Measurements from ENCODE around the gene MYO1E.
"Not testable (repeated sequence)": the region's sequence is repeated elsewhere in the genome, so short reads cannot be mapped to it uniquely, and the experiment has no call there.

MYO1E gene

GRCh38 chr15:59133929-59134427, 238.7 kb downstream of the MYO1E start:
- H3K4me3 ChIP-seq (ENCODE audit: low read length): no peak overlapping the region
- no peak for DNase-seq (ENCODE audit: low read depth, low spot score)

DNA sequence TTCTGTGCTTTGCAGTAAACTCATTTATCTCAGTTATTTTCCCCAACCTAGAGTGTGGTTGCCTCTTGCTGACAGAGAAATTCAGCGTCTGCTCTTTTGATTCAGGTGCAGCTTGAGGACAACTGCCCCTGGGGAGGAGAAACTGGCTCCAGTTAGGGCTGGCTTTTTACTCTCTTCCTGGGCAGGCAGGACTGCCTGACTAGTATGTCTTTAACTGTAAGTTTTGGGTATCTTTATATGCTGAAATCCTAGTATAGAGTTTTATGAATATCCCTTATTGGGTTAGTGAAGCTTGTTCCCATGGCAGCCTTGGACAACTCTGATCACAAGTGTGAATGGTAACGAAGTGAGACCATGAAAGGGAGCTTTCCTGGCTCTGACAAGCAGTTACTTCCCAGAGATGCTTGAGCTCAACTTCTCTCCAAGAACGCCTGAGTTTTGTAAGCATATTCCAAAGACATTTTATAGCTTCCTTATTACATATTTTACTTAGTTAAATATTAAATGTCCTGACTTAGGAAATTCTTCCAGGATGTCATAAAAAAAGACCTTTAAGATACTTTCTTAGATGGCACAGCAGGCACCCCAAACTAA, 240.6 kb downstream of the MYO1E start:
- H3K4me3 ChIP-seq (ENCODE audit: low read length): no peak overlapping the region
- DNase-seq (ENCODE audit: low read depth, low spot score): no peak

- no peak for DNase-seq (ENCODE audit: low read depth, low spot score)
- no peak overlapping the region for H3K4me3 ChIP-seq (ENCODE audit: low read length)
These were observed 241.2 kb downstream of the MYO1E start for GRCh38 chr15:59131456-59131855.

- not testable (repeated sequence) for DNase-seq (ENCODE audit: low read depth, low spot score); H3K4me3 ChIP-seq (ENCODE audit: low read length)
These were observed 245.4 kb downstream of the MYO1E start for GRCh38 chr15:59127255-59127654.

DNA sequence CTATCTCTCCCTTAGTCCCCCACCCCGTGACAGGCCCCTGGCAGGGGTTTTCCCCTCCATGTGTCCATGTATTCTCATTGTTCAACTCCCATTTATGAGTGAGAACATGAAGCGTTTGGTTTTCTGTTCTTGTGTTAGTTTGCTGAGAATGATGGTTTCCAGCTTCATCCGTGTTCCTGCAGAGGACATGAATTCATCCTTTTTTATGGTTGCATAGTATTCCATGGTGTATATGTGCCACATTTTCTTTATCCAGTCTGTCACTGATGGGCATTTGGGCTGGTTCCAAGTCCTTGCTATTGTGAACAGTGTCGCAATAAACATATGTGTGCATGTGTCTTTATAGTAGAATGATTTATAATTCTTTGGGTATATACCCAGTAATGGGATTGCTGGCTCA, 247.0 kb downstream of the MYO1E start:
- not testable (repeated sequence) for DNase-seq (ENCODE audit: low read depth, low spot score); H3K4me3 ChIP-seq (ENCODE audit: low read length)

DNA sequence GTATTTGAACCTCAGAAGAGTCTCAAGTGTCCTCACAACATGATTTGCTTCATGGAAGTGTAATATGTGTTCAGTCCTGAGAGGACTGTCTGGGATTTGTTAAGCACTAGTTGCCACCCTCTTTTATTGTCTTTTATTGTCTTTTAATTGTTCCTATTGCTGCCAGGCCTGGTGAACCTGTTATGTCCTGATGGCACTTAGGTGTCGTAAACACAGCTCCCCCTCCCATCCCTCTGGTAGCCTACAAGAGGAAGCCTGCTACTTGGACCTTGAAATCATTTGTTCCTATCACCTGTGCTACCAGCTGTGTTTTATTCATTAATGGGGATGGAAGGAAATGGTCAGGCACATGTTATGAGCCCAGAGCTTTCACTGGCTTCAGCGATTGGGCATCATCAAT, 248.4 kb downstream of the MYO1E start:
- no peak overlapping the region for H3K4me3 ChIP-seq (ENCODE audit: low read length)
- DNase-seq (ENCODE audit: low read depth, low spot score): no peak

DNA sequence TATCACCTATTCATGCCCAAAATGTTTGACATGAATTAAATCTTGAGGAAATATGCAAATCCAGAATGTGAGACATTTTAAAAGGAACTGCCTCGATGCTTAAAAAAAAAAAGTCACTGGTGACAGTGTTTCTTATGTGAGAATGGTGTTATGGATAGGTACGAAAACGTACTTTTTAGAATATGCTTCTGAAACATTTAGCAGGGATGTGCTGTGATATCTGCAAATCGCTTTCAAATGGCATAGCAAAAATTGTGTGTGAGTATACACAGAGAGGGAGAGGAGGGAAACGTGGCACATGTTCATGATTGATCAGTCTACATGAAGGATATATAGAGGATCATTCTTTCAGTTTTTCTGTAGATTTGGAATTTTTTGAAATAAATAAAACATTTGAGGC, 251.7 kb downstream of the MYO1E start:
- H3K4me3 ChIP-seq (ENCODE audit: low read length): no peak overlapping the region
- no peak for DNase-seq (ENCODE audit: low read depth, low spot score)

GRCh38 chr15:59119625-59120024, 253.0 kb downstream of the MYO1E start:
- DNase-seq (ENCODE audit: low read depth, low spot score): no peak
- no peak overlapping the region for H3K4me3 ChIP-seq (ENCODE audit: low read length)

DNA sequence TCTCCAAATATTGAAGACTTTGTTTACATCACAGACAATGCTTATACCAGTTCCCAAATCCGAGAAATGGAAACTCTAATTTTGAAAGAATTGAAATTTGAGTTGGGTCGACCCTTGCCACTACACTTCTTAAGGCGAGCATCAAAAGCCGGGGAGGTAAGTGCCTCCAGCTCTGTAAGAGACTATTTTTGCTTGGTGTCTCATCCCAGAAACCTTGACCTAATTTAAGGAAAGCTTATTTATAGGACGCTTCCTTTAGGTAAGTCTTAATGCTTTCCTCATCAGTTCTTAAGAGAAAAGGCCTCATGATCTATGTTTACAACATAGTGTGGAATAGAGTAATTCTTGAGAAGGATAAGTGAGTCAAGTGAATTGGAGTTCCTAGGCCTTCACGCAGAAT, 255.9 kb downstream of the MYO1E start:
- DNase-seq (ENCODE audit: low read depth, low spot score): no peak
- H3K4me3 ChIP-seq (ENCODE audit: low read length): no peak overlapping the region

DNA sequence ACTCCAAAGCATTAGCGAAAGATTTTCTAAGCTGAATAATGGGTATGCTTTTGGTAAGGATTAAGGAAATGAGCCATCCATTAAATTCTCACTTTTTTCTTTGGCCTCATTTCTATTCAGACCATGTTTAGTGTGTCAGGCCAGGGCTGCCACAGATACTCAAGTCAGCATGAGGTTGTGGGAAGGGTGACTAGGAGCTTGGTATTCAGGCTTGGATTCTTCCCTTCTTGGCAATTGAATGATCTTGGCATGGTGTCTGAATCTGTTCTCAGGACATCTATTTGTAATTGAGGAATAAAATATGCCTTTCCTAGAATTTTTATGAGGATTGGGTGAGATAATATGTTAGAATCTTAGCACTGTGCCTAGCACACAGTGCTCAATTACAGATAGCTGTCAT, 256.5 kb downstream of the MYO1E start:
- no peak overlapping the region for H3K4me3 ChIP-seq (ENCODE audit: low read length)
- DNase-seq (ENCODE audit: low read depth, low spot score): no peak

DNA sequence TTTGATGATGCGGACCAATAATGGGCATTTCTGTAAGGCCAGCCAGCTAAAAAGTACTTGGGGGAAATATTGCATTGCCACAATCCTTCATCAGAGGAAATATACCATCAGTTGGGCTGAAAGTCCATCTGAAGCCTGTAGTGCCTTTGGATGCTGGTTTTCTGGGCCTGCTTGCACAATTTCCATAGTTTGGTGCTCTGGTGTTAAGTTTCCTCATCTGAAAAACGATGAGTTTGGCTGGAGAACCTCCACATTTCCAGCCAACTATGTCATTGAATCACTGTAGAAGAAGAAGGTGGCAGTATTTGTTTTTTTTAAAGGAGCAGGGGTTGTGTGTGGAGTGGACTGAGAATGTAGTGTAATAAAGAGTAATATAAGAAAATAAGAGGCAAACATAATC, 257.6 kb downstream of the MYO1E start:
- no peak for DNase-seq (ENCODE audit: low read depth, low spot score)
- H3K4me3 ChIP-seq (ENCODE audit: low read length): no peak overlapping the region

DNA sequence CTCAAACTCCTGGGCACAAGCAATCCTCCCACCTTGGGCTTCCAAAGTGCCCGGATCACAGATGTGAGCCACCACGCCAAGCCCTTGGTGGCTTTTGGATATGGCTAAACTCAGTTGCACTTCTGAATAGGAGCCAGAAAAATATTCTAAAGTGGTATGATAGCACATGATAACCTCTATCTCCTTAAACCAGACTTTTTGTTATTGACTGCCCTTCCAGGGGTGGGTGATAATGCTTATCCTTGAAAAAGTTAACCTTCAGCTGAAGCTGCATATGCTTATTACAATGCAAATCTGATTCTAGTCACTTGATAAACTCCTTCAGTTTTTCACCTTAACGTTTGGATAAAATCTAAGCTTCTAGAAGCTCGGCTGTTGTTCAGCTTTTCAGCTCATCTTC, 261.4 kb downstream of the MYO1E start:
- no peak for DNase-seq (ENCODE audit: low read depth, low spot score)
- no peak overlapping the region for H3K4me3 ChIP-seq (ENCODE audit: low read length)

GRCh38 chr15:59105854-59106253, 266.8 kb downstream of the MYO1E start:
- DNase-seq (ENCODE audit: low read depth, low spot score): peak; percentile 16
- H3K4me3 ChIP-seq (ENCODE audit: low read length): peak overlapping the region; percentile 93

DNA sequence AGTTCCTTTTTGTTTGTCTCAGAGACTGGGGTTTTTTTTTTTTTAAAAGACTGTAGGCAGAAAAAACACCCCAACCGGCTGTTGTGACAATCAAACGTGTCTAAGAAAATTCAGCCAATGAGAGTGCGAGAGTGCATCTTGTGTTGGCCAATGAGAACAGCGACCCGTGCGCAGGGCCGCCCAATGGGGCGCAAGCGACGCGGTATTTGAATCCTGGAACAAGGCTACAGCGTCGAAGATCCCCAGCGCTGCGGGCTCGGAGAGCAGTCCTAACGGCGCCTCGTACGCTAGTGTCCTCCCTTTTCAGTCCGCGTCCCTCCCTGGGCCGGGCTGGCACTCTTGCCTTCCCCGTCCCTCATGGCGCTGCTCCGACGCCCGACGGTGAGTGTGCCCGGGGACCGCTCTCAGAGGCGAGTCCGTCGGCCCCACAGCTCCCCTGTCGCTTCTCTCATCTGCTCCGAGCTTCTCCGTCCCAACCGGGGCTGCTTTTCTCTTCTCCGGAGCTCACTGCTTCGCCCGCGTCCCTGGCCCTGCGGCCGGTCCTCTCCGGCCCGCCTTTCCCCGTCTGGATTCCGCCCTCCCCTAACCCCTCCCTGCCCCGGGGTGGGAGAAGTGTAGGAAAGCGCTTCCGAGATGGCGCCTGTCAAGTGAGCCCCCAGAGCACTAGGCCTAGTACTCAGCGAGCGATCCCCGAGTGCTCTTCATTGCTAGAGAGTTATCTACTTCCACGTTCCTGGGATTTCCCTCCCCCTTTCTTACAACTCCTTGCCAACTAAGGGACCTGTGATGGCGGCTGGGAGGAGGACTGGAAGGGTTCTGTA, 267.5 kb downstream of the MYO1E start, which contains the start of gene CCNB2:
TSS of gene CCNB2 (plus strand) at position 235 of the 821 bp plus-strand sequence. CDS start at position 358, 123 bp downstream.
- peak; percentile 96 for DNase-seq (ENCODE audit: low read depth, low spot score)
- H3K4me3 ChIP-seq (ENCODE audit: low read length): peak within 1 kb of the TSS; percentile 93

- H3K4me3 ChIP-seq (ENCODE audit: low read length): peak overlapping the region; percentile 93
These were observed 268.1 kb downstream of the MYO1E start for GRCh38 chr15:59104602-59104911.

DNA sequence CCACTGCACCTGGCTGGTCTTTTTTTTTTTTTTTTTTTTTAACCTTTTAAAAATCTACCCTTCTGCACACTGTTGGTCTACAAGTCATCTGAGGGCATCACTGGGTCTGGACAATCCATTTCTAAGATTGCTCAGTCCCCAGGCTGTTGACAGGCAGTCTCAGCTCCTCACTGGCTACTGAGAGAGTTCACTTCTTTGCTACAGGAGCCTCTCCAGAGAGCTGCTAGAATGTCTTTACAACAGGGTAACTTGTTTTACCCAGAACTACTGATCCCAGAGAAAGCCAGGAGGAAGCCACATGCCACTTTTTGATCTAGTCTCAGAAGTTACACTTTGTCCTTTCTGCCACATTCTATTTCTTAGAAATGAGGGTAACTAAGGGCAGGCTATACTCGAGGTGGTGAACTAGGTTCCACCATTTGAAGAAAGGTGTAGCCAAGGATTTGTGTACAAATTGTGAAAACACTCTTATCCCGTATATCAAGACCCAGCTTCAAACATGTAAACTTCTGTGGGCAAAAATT, 273.4 kb downstream of the MYO1E start:
- H3K4me3 ChIP-seq (ENCODE audit: low read length): no peak overlapping the region
- DNase-seq (ENCODE audit: low read depth, low spot score): no peak

More at GRCh38 chr15:59104602-59104911, 268.1 kb downstream of the MYO1E start:
- no peak for DNase-seq (ENCODE audit: low read depth, low spot score)

- no peak overlapping the region for H3K4me3 ChIP-seq (ENCODE audit: low read length)
- no peak for DNase-seq (ENCODE audit: low read depth, low spot score)
These were observed 276.2 kb downstream of the MYO1E start for GRCh38 chr15:59096429-59096828.

GRCh38 chr15:59094077-59094476, 278.6 kb downstream of the MYO1E start:
- no peak for DNase-seq (ENCODE audit: low read depth, low spot score)
- no peak overlapping the region for H3K4me3 ChIP-seq (ENCODE audit: low read length)

DNA sequence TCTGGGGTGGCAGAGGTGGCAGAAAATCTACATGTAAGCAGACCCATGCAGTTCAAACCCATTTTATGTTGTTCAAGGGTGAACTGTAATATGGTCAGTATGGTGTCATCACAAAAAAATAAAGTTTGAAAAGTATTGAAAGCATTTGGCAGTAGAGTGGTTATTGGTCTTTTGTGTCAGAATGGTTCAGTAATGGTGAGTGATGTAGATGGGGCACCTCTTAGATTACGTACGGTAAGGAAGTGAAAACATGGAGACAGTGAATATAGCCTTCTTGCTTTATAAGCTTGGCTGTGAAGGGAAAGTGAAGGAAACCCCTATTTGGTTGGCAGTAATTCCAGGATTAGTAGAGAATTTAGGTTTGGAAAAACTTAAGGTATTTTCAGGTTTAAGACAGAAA, 284.9 kb downstream of the MYO1E start:
- no peak for DNase-seq (ENCODE audit: low read depth, low spot score)
- no peak overlapping the region for H3K4me3 ChIP-seq (ENCODE audit: low read length)
